HepG2 (cell line): ENCODE measurements around the gene RAPGEF5. TPM values are rescaled to one million over a fixed set of nuclear protein-coding genes. Genes with fewer than 3 reads are reported as not detected.

Source experiments
- ATF7 ChIP-seq, 2 experiments: fragments of 450-650 bp in 1 of 2; sonication (generic) in 1 of 2; formaldehyde crosslinking in 1 of 2; IDR thresholded peaks; 2 replicates each; pipeline versions ENCODE4 v1.4.0 to v1.6.1; 2016 to 2020; ENCODE audit warnings: antibody characterized with exemption in 1 of 2, mild to moderate bottlenecking in 1 of 2, missing genetic modification reagents in 1 of 2
- BCL6 ChIP-seq: IDR thresholded peaks from 2 replicates; pipeline ENCODE4 v1.6.1; 2016; ENCODE audit warnings: missing genetic modification reagents, missing compliant biosample characterization
- GATA4 ChIP-seq: sonication (generic); IDR thresholded peaks from 2 replicates; pipeline ENCODE4 v1.6.1; 2016; ENCODE audit warnings: antibody characterized with exemption, low read depth, borderline replicate concordance
- JDP2 ChIP-seq: sonication (generic); formaldehyde crosslinking; IDR thresholded peaks from 2 replicates; pipeline ENCODE4 v1.8.1; 2022; ENCODE audit warnings: missing genetic modification reagents, borderline replicate concordance
- KAT8 ChIP-seq: IDR thresholded peaks from 2 replicates; pipeline ENCODE4 v1.6.1; 2016; ENCODE audit warnings: missing genetic modification reagents, missing compliant biosample characterization
- NFE2 ChIP-seq: sonication (generic); formaldehyde crosslinking; IDR thresholded peaks from 2 replicates; pipeline ENCODE4 v1.4.0; 2020; ENCODE audit warnings: missing genetic modification reagents
- PCBP2 ChIP-seq: fragments of 200-400 bp; formaldehyde crosslinking; optimal IDR thresholded peaks from 2 replicates; pipeline ENCODE3; 2018; ENCODE audit warnings: low read length, low read depth; ENCODE audit not compliant: poor library complexity, severe bottlenecking
- POLR2AphosphoS2 ChIP-seq: IDR thresholded peaks from 2 replicates; pipeline ENCODE4 v1.6.1; 2011; ENCODE audit warnings: low read depth, low read length, improper control_type of control experiment
- POLR2AphosphoS5 ChIP-seq: IDR thresholded peaks from 2 replicates; pipeline ENCODE4 v1.6.1; 2012; ENCODE audit warnings: low read depth, low read length
- RAD21 ChIP-seq: fragments of 450-650 bp; formaldehyde crosslinking; IDR thresholded peaks from 2 replicates; pipeline ENCODE4 v1.5.0; 2020; ENCODE audit warnings: mild to moderate bottlenecking
- SRSF1 ChIP-seq: fragments of 200-400 bp; formaldehyde crosslinking; optimal IDR thresholded peaks from 2 replicates; pipeline ENCODE3; 2017; ENCODE audit warnings: mild to moderate bottlenecking, low read depth, low read length, moderate library complexity
- ZKSCAN8 ChIP-seq: IDR thresholded peaks from 2 replicates; pipeline ENCODE4 v1.6.1; 2016; ENCODE audit warnings: borderline replicate concordance, missing genetic modification reagents, missing compliant biosample characterization
- ZNF292 ChIP-seq: sonication (generic); formaldehyde crosslinking; IDR thresholded peaks from 2 replicates; pipeline ENCODE4 v1.8.1; 2022; ENCODE audit warnings: mild to moderate bottlenecking, low read depth, missing genetic modification reagents, borderline replicate concordance
- ZNF333 ChIP-seq: sonication (generic); formaldehyde crosslinking; IDR thresholded peaks from 2 replicates; pipeline ENCODE4 v1.4.0; 2020; ENCODE audit warnings: mild to moderate bottlenecking, missing genetic modification reagents, borderline replicate concordance
- ZNF546 ChIP-seq: sonication (generic); formaldehyde crosslinking; conservative IDR thresholded peaks from 2 replicates; pipeline ENCODE4 v1.8.1; 2023; ENCODE audit warnings: mild to moderate bottlenecking, missing genetic modification reagents
- ZNF792 ChIP-seq: IDR thresholded peaks from 2 replicates; pipeline ENCODE4 v1.6.1; 2016
- ZSCAN20 ChIP-seq: sonication (generic); formaldehyde crosslinking; IDR thresholded peaks from 2 replicates; pipeline ENCODE4 v1.4.0; 2020; ENCODE audit warnings: missing genetic modification reagents, mild to moderate bottlenecking, borderline replicate concordance
- ZSCAN30 ChIP-seq: sonication (generic); formaldehyde crosslinking; IDR thresholded peaks from 2 replicates; pipeline ENCODE4 v1.5.0; 2020; ENCODE audit warnings: mild to moderate bottlenecking, missing genetic modification reagents
- polyA plus RNA-seq, 8 experiments: library from polyadenylated mRNA; depleted of rRNA in 3 of 8; stranded (reverse) in 7 of 8; unstranded in 1 of 8; fragments of >200 nt; fragmentation: Illumina TruSeq in 4 of 8; extraction: Trizol in 4 of 8; gene quantifications; 2 replicates each; pipeline versions ENCODE4 v1.2.1 to v1.2.3, GENCODE V29; 2011 to 2016; ENCODE audit warnings: low read depth in 4 of 8, missing spikeins in 1 of 8, mixed read lengths in 1 of 8; ENCODE audit not compliant: insufficient read depth in 1 of 8
- total RNA-seq, 5 experiments: library from RNA; depleted of rRNA; stranded (reverse); fragments of >200 nt; fragmentation: Illumina TruSeq; extraction: Trizol; gene quantifications; 2 replicates each; pipeline ENCODE4 v1.2.3, GENCODE V29; 2016; ENCODE audit warnings: low read depth in 1 of 5
- TF ChIP-seq, protein P1 (sequence below): sonication (generic); formaldehyde crosslinking; IDR thresholded peaks from 2 replicates; pipeline ENCODE4 v1.5.0; 2020; ENCODE audit warnings: mild to moderate bottlenecking, missing genetic modification reagents
- TF ChIP-seq, protein P2 (sequence below): IDR thresholded peaks from 2 replicates; pipeline ENCODE4 v1.6.1; 2016; ENCODE audit warnings: missing genetic modification reagents, missing compliant biosample characterization
- TF ChIP-seq, protein P3 (sequence below): sonication (generic); formaldehyde crosslinking; IDR thresholded peaks from 2 replicates; pipeline ENCODE4 v1.4.0; 2020; ENCODE audit warnings: mild to moderate bottlenecking, missing genetic modification reagents
- TF ChIP-seq, protein P4 (sequence below): sonication (generic); formaldehyde crosslinking; IDR thresholded peaks from 2 replicates; pipeline ENCODE4 v1.4.0; 2020; ENCODE audit warnings: missing genetic modification reagents, borderline replicate concordance

The RAPGEF5 gene
- total and polyA plus RNA-seq, 2 of the 13 experiments (the other 11 are each of a cell fraction or from before 2014, with no cell fraction given): 17.1 to 23.4 TPM

DNA sequence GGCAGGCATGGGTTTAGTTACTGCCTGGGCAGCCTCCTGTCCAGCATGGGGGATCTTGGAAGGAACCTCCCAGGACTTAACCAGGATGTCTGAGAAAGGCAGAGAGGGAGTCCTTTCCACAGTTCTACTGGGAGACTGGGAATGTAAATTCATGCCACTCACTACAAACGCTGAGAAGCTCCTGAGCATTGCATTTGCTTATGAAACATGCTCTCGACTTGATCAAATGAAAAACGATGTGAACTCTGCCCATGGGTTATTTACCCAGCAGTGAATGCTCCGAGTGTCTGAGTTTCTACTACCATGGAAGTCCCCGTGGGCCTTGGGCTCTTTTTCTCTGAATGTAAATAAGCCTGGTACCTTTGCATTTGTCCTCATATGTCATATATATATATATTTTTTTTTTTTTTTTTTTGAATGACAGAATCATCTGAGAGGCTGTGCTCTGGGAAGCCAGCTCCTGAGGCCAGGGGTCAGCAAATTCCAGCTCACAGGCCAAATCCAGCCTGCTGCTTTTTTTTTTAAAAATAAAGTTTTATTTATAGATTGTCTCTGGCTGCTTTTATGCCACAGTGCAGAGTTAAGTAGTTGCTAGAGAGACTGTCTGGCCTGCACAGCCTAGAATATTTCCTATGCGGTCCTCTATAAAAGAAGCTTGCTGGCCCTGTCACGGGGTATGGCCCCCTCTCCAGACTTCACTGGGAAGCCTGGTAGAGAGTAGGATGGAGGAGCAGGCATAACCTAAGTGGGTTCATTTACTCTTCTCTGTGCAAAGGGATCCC, 21.4 kb upstream of the RAPGEF5 start (continued):
- peak; percentile 75; the same call in 1 of the 2 replicates for TF ChIP-seq ZNF292
- no peak for TF ChIP-seq ZNF546 (CRISPR knock-in tag)
- 0 out of 2 replicates have a peak, but pooled peaks have one; percentile 64 for TF ChIP-seq ZSCAN20 (CRISPR knock-in tag)
- TF ChIP-seq ZNF792: no peak
- no peak for TF ChIP-seq KAT8 (CRISPR knock-in tag)
- TF ChIP-seq, protein P1, sequence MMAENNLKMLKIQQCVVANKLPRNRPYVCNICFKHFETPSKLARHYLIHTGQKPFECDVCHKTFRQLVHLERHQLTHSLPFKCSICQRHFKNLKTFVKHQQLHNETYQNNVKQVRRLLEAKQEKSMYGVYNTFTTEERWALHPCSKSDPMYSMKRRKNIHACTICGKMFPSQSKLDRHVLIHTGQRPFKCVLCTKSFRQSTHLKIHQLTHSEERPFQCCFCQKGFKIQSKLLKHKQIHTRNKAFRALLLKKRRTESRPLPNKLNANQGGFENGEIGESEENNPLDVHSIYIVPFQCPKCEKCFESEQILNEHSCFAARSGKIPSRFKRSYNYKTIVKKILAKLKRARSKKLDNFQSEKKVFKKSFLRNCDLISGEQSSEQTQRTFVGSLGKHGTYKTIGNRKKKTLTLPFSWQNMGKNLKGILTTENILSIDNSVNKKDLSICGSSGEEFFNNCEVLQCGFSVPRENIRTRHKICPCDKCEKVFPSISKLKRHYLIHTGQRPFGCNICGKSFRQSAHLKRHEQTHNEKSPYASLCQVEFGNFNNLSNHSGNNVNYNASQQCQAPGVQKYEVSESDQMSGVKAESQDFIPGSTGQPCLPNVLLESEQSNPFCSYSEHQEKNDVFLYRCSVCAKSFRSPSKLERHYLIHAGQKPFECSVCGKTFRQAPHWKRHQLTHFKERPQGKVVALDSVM (CRISPR knock-in tag): no peak
- TF ChIP-seq JDP2 (CRISPR knock-in tag): no peak
- TF ChIP-seq, protein P2, sequence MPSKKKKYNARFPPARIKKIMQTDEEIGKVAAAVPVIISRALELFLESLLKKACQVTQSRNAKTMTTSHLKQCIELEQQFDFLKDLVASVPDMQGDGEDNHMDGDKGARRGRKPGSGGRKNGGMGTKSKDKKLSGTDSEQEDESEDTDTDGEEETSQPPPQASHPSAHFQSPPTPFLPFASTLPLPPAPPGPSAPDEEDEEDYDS (CRISPR knock-in tag): no peak
- TF ChIP-seq SRSF1: no peak
- peak; percentile 65; the same call in 1 of the 2 replicates for TF ChIP-seq BCL6 (CRISPR knock-in tag)
- TF ChIP-seq NFE2 (CRISPR knock-in tag): no peak
- no peak for TF ChIP-seq POLR2AphosphoS2
- TF ChIP-seq ZNF333 (CRISPR knock-in tag): no peak
- peak; percentile 56; the same call in 1 of the 2 replicates for TF ChIP-seq ZKSCAN8 (CRISPR knock-in tag)
- no peak for TF ChIP-seq ZSCAN30 (CRISPR knock-in tag)
- TF ChIP-seq, protein P3, sequence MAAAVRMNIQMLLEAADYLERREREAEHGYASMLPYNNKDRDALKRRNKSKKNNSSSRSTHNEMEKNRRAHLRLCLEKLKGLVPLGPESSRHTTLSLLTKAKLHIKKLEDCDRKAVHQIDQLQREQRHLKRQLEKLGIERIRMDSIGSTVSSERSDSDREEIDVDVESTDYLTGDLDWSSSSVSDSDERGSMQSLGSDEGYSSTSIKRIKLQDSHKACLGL: no peak
- no peak for TF ChIP-seq GATA4
- TF ChIP-seq RAD21: no peak
- TF ChIP-seq, protein P4, sequence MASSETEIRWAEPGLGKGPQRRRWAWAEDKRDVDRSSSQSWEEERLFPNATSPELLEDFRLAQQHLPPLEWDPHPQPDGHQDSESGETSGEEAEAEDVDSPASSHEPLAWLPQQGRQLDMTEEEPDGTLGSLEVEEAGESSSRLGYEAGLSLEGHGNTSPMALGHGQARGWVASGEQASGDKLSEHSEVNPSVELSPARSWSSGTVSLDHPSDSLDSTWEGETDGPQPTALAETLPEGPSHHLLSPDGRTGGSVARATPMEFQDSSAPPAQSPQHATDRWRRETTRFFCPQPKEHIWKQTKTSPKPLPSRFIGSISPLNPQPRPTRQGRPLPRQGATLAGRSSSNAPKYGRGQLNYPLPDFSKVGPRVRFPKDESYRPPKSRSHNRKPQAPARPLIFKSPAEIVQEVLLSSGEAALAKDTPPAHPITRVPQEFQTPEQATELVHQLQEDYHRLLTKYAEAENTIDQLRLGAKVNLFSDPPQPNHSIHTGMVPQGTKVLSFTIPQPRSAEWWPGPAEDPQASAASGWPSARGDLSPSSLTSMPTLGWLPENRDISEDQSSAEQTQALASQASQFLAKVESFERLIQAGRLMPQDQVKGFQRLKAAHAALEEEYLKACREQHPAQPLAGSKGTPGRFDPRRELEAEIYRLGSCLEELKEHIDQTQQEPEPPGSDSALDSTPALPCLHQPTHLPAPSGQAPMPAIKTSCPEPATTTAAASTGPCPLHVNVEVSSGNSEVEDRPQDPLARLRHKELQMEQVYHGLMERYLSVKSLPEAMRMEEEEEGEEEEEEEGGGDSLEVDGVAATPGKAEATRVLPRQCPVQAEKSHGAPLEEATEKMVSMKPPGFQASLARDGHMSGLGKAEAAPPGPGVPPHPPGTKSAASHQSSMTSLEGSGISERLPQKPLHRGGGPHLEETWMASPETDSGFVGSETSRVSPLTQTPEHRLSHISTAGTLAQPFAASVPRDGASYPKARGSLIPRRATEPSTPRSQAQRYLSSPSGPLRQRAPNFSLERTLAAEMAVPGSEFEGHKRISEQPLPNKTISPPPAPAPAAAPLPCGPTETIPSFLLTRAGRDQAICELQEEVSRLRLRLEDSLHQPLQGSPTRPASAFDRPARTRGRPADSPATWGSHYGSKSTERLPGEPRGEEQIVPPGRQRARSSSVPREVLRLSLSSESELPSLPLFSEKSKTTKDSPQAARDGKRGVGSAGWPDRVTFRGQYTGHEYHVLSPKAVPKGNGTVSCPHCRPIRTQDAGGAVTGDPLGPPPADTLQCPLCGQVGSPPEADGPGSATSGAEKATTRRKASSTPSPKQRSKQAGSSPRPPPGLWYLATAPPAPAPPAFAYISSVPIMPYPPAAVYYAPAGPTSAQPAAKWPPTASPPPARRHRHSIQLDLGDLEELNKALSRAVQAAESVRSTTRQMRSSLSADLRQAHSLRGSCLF (CRISPR knock-in tag): no peak
- TF ChIP-seq PCBP2: no peak
- no peak for TF ChIP-seq POLR2AphosphoS5
- no peak for TF ChIP-seq ATF7 (IDR thresholded peaks at IDR 0.05)
- no peak for TF ChIP-seq ATF7 (CRISPR knock-in tag; IDR thresholded peaks at IDR 0.05)
